ENCODE results near the gene MYEOV.

MYEOV gene

GRCh38 chr11:69265911-69266510 lies 27.9 kb upstream of the MYEOV start:
- DNase-seq, result no peak

DNA sequence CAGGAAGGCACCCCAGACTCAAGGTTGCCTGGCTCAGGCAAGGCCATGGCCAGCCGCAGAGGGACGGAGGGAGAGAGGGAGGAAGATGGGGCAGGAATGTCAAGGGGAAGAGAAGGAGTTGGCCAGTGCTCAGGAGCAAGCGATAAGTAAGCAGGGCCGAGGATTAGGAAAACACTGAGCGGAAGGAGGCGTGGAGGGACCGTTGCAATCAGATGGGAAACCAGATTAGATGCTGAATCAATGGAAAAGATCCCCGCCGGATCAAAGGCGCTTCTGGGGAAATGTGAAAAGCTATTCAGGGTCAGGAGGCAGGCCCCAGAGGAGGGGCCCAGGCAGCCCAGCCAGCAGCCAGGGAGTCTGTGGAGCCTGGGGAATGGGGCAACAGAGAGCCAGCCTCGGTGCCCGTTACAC lies 26.6 kb upstream of the MYEOV start:
- no peak for DNase-seq

DNA sequence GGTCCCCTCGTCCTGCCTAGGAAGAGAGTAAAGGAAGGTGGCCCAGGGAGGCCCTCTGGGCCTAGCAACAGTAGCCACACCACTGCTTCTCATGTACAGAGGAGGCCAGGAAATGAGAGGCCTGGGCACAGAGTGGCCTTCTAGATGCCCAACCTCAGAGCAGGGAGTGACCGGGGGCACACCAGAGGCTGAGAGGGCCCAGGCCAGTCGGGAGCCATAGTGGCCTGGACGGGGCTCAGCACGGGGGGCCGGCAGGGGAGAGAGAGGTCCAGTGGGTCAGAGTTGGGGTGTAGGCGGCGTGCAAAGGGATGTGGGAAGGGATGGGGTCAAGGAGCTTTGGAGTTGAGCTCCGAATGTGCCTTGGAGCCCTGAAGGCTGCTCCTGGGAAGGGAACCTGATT lies 25.0 kb upstream of the MYEOV start:
- DNase-seq, result no peak

GRCh38 chr11:69269388-69269787 lies 24.6 kb upstream of the MYEOV start:
- DNase-seq, result no peak

DNA sequence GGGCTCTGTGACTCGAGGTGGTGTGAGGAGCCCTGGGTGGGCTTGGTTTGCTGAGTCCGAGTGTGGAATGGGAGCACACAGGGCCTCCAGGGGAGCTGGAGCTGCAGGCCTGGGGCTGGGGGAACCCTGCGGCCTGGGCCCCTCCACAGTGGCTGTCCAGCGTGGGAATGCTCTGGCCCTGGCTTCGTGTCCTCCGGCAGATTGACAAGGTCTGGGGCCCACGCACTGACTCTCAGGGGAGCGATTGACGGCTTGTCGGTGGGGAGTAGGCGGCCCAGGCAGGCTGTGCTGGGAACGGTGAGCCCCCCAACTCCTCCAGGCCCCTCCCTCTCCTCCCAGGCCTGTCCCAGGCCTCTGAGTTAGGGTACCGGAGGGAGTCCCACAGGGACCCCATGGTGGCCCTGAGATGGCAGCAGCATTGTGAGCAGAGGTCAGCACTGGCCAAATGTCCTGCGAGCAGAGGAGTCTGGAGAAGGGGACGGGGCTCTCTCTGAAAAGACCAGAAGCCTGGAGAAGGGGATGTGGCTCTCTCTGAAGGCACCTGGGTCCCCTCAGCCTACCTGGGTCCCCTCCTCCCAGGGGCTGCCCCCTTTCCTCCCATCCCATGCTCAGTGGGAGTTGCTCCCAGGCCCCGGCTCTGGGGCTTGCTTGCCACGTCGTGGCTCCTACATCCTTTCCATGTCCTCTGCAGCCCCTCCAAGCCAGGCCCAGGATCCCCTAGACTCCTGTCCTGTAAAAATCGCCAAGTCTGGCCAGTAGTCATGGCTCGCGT lies 23.8 kb upstream of the MYEOV start:
- DNase-seq, result no peak

- no peak for DNase-seq
Observed at GRCh38 chr11:69270941-69271340, 23.0 kb upstream of the MYEOV start.

DNA sequence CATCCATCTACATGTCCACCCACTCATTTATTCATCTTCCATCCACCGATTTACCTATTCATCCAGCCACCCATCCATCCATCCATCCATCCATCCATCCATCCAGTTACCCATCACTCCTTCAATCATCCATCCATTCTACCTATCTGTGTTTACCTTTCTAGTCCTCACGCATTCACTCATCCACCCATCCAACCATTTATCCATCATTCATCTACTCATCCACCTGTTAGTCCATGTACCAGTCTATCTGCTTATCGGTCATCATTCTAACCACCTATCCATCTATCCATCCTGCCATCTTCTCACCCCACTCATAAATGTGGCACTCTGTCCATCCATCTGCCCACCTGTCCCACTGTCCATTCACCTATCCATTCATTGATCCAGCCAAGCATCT lies 21.9 kb upstream of the MYEOV start:
- DNase-seq, result no peak

GRCh38 chr11:69272831-69273485 lies 21.0 kb upstream of the MYEOV start:
- DNase-seq, result no peak

- DNase-seq, result no peak
Observed at GRCh38 chr11:69273571-69273970, 20.4 kb upstream of the MYEOV start.

GRCh38 chr11:69274531-69275016 lies 19.4 kb upstream of the MYEOV start:
- no peak for DNase-seq

- DNase-seq, result no peak
Observed at GRCh38 chr11:69275178-69275577, 18.8 kb upstream of the MYEOV start.

DNA sequence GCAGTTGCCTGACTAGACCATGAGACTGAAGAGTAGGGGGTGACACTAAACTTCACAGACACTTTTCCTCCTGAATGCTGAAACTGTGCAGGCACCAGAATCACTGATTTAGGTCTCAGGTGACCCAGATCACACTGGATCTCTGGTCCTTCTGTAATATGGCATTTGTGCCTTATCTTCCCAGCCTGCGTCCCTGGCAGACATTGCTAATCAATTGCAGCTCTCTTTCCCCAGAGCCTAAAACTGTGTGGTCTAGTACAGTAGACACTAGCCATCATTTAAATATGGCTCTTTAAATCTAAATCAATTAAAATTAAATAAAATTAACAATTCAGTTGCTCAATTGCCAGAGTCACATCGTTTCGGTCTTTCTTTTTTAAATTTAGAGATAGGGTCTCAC lies 17.8 kb upstream of the MYEOV start:
- DNase-seq, result no peak

DNA sequence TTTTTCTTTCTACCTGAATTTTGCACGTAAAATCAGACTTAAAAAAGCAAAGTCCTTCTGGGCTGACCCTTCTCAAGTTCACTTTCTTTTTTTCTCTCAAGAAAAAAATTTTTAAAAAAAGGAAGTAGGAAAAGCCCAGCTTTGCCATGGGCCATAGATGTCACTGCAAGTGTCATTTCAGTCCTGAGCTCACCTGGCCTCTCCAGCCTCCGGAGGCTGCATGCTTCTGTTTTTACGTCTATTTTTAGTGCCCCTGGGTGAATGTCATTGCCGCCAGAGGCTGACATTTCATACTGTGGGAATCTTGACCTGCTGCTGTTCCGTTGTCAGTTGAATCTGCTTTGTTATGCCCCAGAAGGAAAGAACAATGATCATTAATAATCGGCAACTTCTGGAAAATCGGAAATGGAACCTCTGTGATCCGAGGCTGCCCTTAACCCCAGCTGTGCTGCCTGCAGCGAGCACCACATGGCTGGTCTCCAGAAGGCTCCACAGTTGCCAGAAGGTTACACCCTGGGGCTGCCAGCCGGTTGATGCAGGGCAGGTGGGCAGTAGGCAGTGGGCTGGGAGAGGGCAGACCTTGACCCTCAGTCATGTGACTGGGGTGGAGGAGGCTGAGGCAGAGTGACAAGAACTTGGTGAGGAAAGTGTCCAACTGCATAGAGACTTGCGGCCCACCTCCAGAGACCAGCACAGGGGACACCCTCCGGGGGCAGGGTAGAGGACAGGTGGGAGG lies 16.7 kb upstream of the MYEOV start:
- no peak for DNase-seq

DNA sequence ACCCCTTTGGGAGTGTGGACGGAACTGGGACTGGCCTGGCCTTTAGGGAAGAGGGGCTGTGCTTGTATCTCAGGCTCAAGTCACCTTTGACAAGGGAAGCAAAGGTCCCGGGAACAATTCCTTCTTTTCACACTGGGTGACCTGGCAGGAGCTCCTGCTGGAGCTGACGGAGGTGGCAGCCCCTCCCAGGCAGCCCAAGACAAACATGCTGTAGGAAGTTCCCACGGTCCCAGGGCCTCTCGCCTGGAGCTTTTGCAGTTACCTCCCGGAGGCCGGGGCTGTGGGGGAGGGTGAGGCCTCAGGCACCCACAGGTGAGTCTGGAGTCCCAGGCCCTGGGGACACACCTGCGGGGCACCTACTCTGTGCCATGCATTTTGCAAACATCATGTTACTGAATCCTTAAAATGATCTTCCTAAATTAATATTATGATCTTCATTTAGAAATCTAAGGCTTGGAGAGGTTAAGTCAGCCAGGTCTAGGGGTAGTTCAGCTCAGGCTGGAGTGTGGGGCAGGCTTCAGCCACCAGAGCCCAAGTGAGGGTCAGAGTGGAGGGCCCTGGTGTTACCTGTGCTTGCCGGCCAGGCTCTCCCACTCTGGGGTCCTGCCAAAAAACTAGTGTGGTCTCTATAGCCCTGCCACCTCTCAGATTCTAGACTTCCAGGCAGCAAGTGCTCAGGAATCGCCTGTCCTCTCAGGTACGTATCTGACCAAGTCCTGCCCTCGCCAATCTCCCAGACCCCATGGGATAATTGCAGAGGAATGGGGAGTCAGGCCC lies 15.7 kb upstream of the MYEOV start:
- no peak for DNase-seq

- DNase-seq, result no peak
Observed at GRCh38 chr11:69280451-69280850, 13.5 kb upstream of the MYEOV start.

- DNase-seq, result no peak
Observed at GRCh38 chr11:69280994-69281393, 13.0 kb upstream of the MYEOV start.

GRCh38 chr11:69283446-69283845 lies 10.5 kb upstream of the MYEOV start:
- no peak for DNase-seq

GRCh38 chr11:69284081-69284511 lies 9.9 kb upstream of the MYEOV start:
- DNase-seq, result no peak

GRCh38 chr11:69285091-69285490 lies 8.9 kb upstream of the MYEOV start:
- DNase-seq, result no peak

- no peak for DNase-seq
Observed at GRCh38 chr11:69285766-69286165, 8.2 kb upstream of the MYEOV start.

- no peak for DNase-seq
Observed at GRCh38 chr11:69286374-69287371, 7.3 kb upstream of the MYEOV start.
